Trophoblast cell (in vitro differentiated cells and primary cell): ENCODE results near the gene OPN4.

Source experiments
- DNase-seq, 2 donors: peaks; one replicate each; pipeline ENCODE4 v3.0.0-alpha.2; 2016
- H2AFZ ChIP-seq: 2 replicates; pipeline ENCODE4 v1.6.1; 2013; ENCODE audit warnings: low read length, moderate library complexity, mild to moderate bottlenecking; ENCODE audit not compliant: insufficient read depth, poor library complexity
- H2AK5ac ChIP-seq: 2 replicates; pipeline ENCODE4 v1.6.1; 2013; ENCODE audit warnings: mild to moderate bottlenecking, low read length
- H2BK120ac ChIP-seq: 2 replicates; pipeline ENCODE4 v1.6.1; 2013; ENCODE audit warnings: low read length, mild to moderate bottlenecking, moderate library complexity; ENCODE audit not compliant: insufficient read depth, poor library complexity
- H2BK12ac ChIP-seq: 2 replicates; pipeline ENCODE4 v1.6.1; 2013; ENCODE audit warnings: mild to moderate bottlenecking, low read length, moderate library complexity
- H2BK5ac ChIP-seq: 2 replicates; pipeline ENCODE4 v1.6.1; 2013; ENCODE audit warnings: low read length, low read depth, moderate library complexity, mild to moderate bottlenecking; ENCODE audit not compliant: poor library complexity
- H3K14ac ChIP-seq: 2 replicates; pipeline ENCODE4 v1.6.1; 2013; ENCODE audit warnings: mild to moderate bottlenecking, low read length
- H3K18ac ChIP-seq: 2 replicates; pipeline ENCODE4 v1.6.1; 2013; ENCODE audit warnings: mild to moderate bottlenecking, low read length
- H3K23ac ChIP-seq: 2 replicates; pipeline ENCODE4 v1.6.1; 2013; ENCODE audit warnings: low read length
- H3K27ac ChIP-seq: 2 replicates; pipeline ENCODE4 v1.5.1; 2013; ENCODE audit warnings: low read depth, mild to moderate bottlenecking, inconsistent platforms, low read length, moderate library complexity
- H3K27me3 ChIP-seq: 2 replicates; pipeline ENCODE4 v1.6.1; 2013; ENCODE audit warnings: inconsistent platforms, mild to moderate bottlenecking, low read length, moderate library complexity; ENCODE audit not compliant: insufficient read depth
- H3K36me3 ChIP-seq, 2 experiments: 1 replicate in 1 of 2; 2 replicates in 1 of 2; pipeline ENCODE4 v1.6.1; 2013; ENCODE audit warnings: low read length in 2 of 2, mild to moderate bottlenecking in 2 of 2, moderate library complexity in 1 of 2; ENCODE audit not compliant: insufficient read depth in 2 of 2, control insufficient read depth in 1 of 2
- H3K4ac ChIP-seq: 2 replicates; pipeline ENCODE4 v1.6.1; 2013; ENCODE audit warnings: low read depth, mild to moderate bottlenecking, low read length, moderate library complexity
- H3K4me1 ChIP-seq, 2 experiments: 1 replicate in 1 of 2; 2 replicates in 1 of 2; pipeline ENCODE4 v1.6.1; 2013; ENCODE audit warnings: low read length in 2 of 2, mild to moderate bottlenecking in 2 of 2, moderate library complexity in 1 of 2; ENCODE audit not compliant: insufficient read depth in 2 of 2, control insufficient read depth in 1 of 2
- H3K4me2 ChIP-seq: 2 replicates; pipeline ENCODE4 v1.6.1; 2013; ENCODE audit warnings: inconsistent platforms, mild to moderate bottlenecking, low read length, moderate library complexity
- H3K4me3 ChIP-seq: 2 replicates; pipeline ENCODE4 v1.5.1; 2013; ENCODE audit warnings: mild to moderate bottlenecking, low read depth, low read length, inconsistent platforms
- H3K79me1 ChIP-seq: one replicate; pipeline ENCODE4 v1.6.1; 2013; ENCODE audit warnings: low read length
- H3K79me2 ChIP-seq: 2 replicates; pipeline ENCODE4 v1.6.1; 2013; ENCODE audit warnings: low read length, mild to moderate bottlenecking; ENCODE audit not compliant: control insufficient read depth, insufficient read depth, poor library complexity
- H3K9ac ChIP-seq: 2 replicates; pipeline ENCODE4 v1.6.1; 2013; ENCODE audit warnings: mild to moderate bottlenecking, low read length
- H3K9me3 ChIP-seq: 2 replicates; pipeline ENCODE4 v1.6.1; 2013; ENCODE audit warnings: low read depth, mild to moderate bottlenecking, control low read depth, inconsistent platforms, low read length; ENCODE audit not compliant: insufficient read depth
- H4K12ac ChIP-seq: 2 replicates; pipeline ENCODE4 v1.6.1; 2013; ENCODE audit warnings: low read depth, mild to moderate bottlenecking, low read length, moderate library complexity
- H4K8ac ChIP-seq: 2 replicates; pipeline ENCODE4 v1.6.1; 2013; ENCODE audit warnings: low read depth, mild to moderate bottlenecking, low read length, moderate library complexity
- H4K91ac ChIP-seq: one replicate; pipeline ENCODE4 v1.6.1; 2013; ENCODE audit warnings: low read depth, mild to moderate bottlenecking, low read length, moderate library complexity
- WGBS: extraction: QIAGEN DNeasy Blood & Tissue Kit; methylation state at CpG from one replicate; pipeline ENCODE4 v1.1.7; 2013; ENCODE audit warnings: missing lambda C conversion rate; ENCODE audit not compliant: insufficient read length, insufficient coverage; ENCODE audit errors: extremely low coverage; 5-methylcytosine and 5-hydroxymethylcytosine counted together

OPN4 gene

DNA sequence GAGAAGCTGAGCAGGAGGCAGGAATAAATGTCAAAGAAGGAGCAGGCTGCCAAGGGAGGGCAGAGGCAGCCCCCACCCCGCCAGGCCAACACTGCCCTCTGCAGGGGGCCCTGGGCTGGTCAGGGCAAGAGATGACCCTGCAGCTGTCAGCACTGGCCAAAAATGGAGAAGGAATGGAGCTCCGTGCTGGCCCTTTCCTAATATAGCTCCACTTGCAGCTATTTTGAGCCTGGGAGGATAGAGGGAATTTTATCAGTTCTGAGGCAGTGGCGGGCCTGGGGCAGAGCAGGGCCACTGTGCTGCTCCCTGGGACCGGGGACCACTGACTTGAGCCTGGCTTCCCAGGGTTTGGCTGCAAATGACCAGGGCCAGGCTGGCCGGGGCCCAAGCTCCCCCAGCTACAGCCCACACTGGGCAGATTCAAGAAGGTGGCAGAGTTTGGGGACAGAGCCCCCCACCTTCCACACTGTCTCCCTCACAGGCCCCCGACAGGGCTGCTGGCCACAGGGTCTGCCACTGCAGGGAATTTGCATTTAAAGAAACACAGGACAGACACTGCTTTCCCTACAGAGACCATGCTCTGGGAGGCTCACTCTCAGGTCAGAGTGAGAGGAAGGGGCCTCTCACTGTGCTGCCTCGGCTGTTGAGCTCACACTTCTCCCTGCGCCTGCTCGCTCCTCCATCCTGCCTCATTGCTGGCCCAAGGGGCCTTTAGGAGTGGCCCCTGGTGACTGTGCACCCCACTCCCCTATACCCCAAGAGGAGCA is 30.2 kb downstream of the OPN4 start:
- Histone ChIP-seq H2BK5ac (no peak overlapping the region), H2AK5ac (no peak overlapping the region), H2BK12ac (no peak overlapping the region), H2AFZ (no peak overlapping the region), H4K91ac (no peak overlapping the region), H3K9me3 (no peaks in the 10 kb centered on the region), H3K79me2 (no peaks in the 10 kb centered on the region), H3K23ac (no peak overlapping the region), H3K36me3 (no peaks in the 10 kb centered on the region), H4K8ac (no peak overlapping the region), H3K4ac (no peak overlapping the region), H4K12ac (no peak overlapping the region), H3K9ac (no peak overlapping the region), H3K27ac (no peak overlapping the region), H3K4me1 (peaks cover 0 to 3% of the 10 kb centered on the region in 2 experiments), H3K14ac (no peak overlapping the region), H3K4me2 (no peak overlapping the region), H3K27me3 (no peaks in the 10 kb centered on the region), H3K18ac (no peak overlapping the region), H3K79me1 (no peaks in the 10 kb centered on the region), H2BK120ac (no peak overlapping the region), H3K4me3 (no peak overlapping the region)
- no CpG with 5 or more reads among the region's 9 CpGs for WGBS
- peak in 1 of 2 donors; percentile 11 for DNase-seq

DNA sequence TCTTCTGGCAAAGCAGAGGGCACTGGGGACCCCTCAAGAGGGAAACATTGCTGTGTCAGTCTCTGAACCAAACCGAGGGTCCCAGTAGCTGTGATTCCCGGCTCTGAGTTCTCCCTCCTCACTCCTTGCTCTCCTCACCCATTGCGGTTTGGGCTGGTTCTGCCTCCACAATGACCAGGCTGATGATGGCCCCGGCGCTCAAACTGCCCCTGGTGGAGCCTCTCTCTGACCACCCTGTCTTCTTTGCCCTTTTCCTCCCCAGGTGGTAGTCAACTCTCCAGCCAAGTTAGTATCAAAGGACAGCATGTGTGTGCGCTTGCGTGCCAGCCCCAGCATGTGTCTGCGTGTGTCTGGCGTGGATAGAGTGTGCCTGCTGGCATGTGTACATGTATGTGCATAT is 31.1 kb downstream of the OPN4 start:
- Histone ChIP-seq H3K79me2 (no peaks in the 10 kb centered on the region), H2BK5ac (no peak overlapping the region), H2AFZ (no peak overlapping the region), H3K4me2 (no peak overlapping the region), H3K23ac (no peak overlapping the region), H2BK120ac (no peak overlapping the region), H3K9me3 (no peaks in the 10 kb centered on the region), H3K4ac (no peak overlapping the region), H3K79me1 (no peaks in the 10 kb centered on the region), H4K12ac (no peak overlapping the region), H3K27me3 (no peaks in the 10 kb centered on the region), H2BK12ac (no peak overlapping the region), H4K91ac (no peak overlapping the region), H3K27ac (no peak overlapping the region), H3K9ac (no peak overlapping the region), H2AK5ac (no peak overlapping the region), H3K18ac (no peak overlapping the region), H4K8ac (no peak overlapping the region), H3K4me1 (peaks cover 0 to 3% of the 10 kb centered on the region in 2 experiments), H3K4me3 (no peak overlapping the region), H3K14ac (no peak overlapping the region), H3K36me3 (no peaks in the 10 kb centered on the region)
- DNase-seq = no peak
- WGBS = no CpG with 5 or more reads among the region's 9 CpGs

GRCh38 chr10:86685893-86686632 is 31.7 kb downstream of the OPN4 start:
- Histone ChIP-seq H3K36me3 (no peaks in the 10 kb centered on the region), H3K4me3 (no peak overlapping the region), H2BK5ac (no peak overlapping the region), H3K9ac (no peak overlapping the region), H2BK12ac (no peak overlapping the region), H4K8ac (no peak overlapping the region), H4K12ac (no peak overlapping the region), H4K91ac (no peak overlapping the region), H3K23ac (no peak overlapping the region), H3K79me2 (no peaks in the 10 kb centered on the region), H3K4me2 (no peak overlapping the region), H3K27ac (no peak overlapping the region), H3K9me3 (no peaks in the 10 kb centered on the region), H3K18ac (no peak overlapping the region), H2AK5ac (no peak overlapping the region), H3K4ac (no peak overlapping the region), H3K4me1 (peaks cover 0 to 3% of the 10 kb centered on the region in 2 experiments), H2AFZ (no peak overlapping the region), H3K27me3 (no peaks in the 10 kb centered on the region), H2BK120ac (no peak overlapping the region), H3K79me1 (no peaks in the 10 kb centered on the region), H3K14ac (no peak overlapping the region)
- DNase-seq = no peak
- no CpG with 5 or more reads among the region's 13 CpGs for WGBS

DNA sequence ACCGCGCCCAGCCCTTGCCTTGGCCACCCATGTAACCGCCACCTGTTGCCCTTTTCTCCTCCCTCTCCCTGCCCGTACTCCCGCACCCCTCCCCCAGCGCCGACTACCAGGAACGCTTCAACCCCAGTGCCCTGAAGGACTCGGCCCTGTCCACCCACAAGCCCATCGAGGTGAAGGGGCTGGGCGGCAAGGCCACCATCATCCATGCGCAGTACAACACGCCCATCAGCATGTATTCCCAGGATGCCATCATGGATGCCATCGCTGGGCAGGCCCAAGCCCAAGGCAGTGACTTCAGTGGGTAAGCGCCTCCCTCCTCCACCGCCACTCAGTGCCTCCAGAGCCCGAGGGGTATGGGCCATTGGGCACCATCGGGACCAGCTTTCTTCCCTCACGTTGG is 32.6 kb downstream of the OPN4 start:
- H3K79me1 ChIP-seq = no peaks in the 10 kb centered on the region
- no CpG with 5 or more reads among the region's 19 CpGs for WGBS
- no peak overlapping the region for H2BK5ac ChIP-seq
- no peak overlapping the region for H3K4me3 ChIP-seq
- H2BK120ac ChIP-seq = no peak overlapping the region
- H2AK5ac ChIP-seq = no peak overlapping the region
- DNase-seq = peak in 1 of 2 donors; percentile 5
- no peak overlapping the region for H3K14ac ChIP-seq
- no peaks in the 10 kb centered on the region for H3K36me3 ChIP-seq
- H3K4me2 ChIP-seq = no peak overlapping the region
- H3K18ac ChIP-seq = no peak overlapping the region
- no peak overlapping the region for H3K9ac ChIP-seq
- no peaks in the 10 kb centered on the region for H3K9me3 ChIP-seq
- H2BK12ac ChIP-seq = no peak overlapping the region
- H4K8ac ChIP-seq = no peak overlapping the region
- H3K4me1 ChIP-seq = peaks cover 0 to 3% of the 10 kb centered on the region in 2 experiments
- no peak overlapping the region for H2AFZ ChIP-seq
- no peaks in the 10 kb centered on the region for H3K79me2 ChIP-seq
- H3K4ac ChIP-seq = no peak overlapping the region
- H3K27ac ChIP-seq = no peak overlapping the region
- H3K23ac ChIP-seq = no peak overlapping the region
- no peak overlapping the region for H4K12ac ChIP-seq
- no peaks in the 10 kb centered on the region for H3K27me3 ChIP-seq
- H4K91ac ChIP-seq = no peak overlapping the region
